NOMO-1 (cell line): ENCODE data around the gene SLC35G3.
"Not testable (repeated sequence)": the region's sequence is repeated elsewhere in the genome, so short reads cannot be mapped to it uniquely, and the experiment has no call there.

ENCODE experiments used
- DNase-seq, 2 experiments: peaks; one replicate each; lab custom pipeline; 2025; ENCODE audit not compliant: unreplicated experiment in 2 of 2; lab: John Stamatoyannopoulos, UW

Gene SLC35G3

DNA sequence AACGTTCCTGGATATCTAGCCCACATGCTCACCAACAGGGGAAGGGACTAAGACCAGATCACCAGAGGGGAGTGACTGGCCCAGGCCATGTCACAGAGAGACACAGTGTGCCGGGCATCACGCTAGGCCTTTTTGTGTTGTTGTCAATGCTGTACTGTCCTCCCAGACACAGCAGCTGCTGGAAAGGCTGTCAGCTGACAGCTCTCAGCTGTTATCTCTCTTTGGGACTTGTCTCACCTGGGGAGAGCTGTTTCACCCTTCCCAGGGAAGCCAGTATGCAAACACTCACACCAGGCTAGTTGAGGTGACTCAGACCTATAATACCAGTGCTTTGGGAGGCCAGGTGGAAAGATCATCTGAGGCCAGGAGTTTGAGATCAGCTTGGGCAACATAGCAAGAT, 27.1 kb downstream of the SLC35G3 start:
- no peak for DNase-seq

DNA sequence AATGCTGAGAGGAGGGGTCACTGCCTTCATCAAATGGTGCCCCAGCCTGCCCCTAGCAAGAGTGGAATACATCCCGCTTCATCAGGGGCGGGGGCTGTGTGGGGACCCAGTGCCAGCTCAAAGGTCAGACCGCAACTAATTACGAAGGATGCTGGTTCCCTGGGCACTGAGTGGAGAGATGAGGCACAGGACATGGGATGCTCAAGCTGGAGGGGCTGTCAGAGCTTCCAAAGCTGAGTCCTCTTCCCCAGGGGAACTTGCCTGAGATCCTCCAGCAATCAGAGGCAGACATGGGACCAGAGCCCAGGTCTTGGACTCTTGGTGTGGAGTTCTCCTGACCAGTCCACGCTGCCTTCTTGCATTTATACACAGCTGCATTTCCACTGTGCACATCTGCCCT, 27.7 kb downstream of the SLC35G3 start:
- no peak for DNase-seq

DNA sequence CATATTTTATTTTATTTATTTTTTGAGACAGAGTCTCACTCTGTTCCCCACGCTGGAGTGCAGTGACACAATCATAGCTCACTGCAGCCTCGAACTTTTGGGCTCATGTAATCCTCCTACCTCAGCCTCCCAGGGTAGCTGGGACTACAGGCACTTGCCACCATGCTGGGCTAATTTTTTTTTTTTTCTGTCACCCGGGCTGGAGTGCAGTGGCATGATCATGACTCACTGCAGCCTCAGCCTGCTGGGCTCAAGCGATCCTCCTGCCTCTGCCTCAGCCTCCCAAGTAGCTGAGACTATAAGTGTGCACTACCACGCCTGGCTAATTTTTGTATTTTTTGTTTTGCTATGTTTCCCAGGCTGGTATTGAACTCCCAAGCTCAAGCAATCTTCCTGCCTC, 29.5 kb downstream of the SLC35G3 start:
- no peak for DNase-seq

DNA sequence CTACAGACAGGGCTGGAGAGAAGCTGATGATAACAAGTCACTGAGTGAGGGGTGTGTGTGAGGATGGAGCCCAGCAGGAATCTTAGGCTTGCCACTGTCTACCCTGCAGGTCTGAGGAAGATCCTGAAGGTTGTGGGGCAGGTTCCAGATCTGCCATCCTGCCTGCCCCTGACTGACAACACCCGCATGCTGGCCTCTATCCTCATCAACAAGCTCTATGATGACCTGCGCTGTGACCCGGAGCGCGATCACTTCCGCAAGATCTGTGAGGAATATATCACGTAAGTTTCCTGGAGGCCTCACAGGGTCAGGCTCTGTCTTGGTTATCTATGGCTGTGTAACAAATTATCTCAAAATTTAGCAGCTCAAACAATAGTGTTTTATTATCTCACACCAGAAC, 30.3 kb downstream of the SLC35G3 start:
- no peak for DNase-seq

DNA sequence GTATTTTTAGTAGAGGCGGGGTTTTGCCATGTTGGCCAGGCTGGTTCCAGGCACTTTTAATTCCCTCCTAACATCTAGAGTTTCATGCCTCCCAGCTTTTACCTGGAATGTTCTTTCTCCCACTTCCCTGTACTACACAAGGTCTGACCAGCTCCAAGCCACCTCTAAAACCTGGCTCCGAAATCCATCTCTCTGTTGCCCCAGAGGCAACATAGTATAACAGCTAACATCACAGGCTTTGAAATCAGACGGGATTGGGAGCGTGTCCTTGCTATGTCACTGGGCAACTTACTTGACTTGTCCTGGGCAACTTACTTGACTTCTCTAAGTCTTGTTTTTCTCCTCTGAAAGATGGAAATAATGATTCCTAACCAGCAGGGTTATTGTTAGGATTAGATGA, 31.4 kb downstream of the SLC35G3 start:
- no peak for DNase-seq

DNA sequence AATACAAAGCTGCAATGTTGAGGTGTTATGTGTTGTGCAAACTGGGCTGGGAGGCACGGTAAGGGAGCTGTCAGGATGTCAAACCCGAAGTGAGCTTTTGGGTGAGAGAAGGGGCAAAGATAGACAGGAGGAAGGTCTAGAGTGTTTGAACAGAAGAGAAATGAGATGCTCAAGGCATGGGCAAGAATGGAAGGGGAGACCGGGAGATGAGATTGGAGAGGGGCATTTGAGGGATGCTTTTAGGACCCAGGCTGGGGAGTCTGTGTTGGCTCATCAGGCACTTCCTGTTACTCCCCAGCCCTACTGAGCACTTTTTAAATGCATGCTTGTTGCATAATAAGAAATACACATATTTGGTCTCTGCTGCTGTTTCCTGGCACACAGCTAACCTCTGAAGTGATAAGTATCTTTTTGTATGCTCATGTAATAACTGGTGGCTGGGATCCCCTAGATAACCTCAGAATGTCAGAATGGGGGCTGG, 32.9 kb downstream of the SLC35G3 start:
- peak; percentile 19 to 32 for DNase-seq

DNA sequence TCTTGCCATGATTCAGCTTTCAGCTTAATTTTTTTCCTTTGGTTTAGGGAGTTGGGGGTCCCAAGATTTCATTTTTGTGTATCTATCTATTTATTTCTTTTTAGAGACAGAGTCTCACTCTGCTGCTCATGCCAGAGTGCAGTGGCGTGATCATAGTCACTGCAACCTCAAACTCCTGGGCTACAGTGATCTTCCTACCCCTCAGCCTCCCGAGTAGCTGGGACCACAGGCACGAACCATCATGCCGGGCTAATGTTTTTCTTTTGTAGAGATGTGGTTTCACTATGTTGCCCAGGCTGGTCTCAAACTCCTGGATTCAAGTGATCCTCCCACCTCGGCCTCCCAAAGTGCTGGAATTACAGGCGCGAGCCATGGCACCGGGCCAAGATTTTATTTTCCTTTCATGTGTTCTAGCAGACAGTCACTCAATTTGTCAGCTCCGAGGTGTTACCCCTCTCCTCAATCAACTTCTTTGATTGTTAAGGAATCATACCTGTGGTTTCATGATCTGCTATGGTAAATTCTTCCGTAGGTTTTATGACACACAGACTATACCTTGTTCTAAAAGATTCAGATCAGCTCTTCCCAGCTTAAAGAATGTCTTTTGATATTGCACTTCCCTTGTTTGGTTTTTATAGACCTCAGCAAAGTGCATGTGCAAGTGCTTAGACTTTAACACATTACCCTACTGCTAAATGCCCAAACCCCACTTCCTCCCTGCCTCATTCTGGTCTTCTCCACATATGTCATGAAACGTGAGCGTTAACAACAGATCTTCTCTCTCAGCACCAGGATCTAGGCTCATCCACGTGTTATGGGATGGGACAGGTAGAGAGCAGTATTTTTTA, 33.6 kb downstream of the SLC35G3 start:
- peak in 1 of 2 experiments; percentile 23 for DNase-seq

DNA sequence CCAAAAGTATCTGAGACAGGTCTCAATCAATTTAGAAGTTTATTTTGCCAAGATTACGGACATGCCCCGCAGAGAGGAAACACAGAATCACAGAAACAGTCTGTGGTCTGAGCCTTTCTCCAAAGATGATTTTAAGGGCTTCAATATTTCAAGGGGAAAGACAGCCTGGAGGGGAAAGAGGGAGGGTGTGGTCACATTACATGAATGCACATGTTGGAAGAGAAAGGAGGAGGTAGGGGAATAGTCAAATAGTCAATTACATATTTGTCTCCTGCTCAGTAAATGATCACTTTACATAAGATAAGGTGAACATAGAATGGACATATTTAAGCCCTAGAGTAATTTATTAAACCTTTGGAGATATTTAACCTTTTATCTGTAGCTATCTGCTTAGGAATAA, 34.3 kb downstream of the SLC35G3 start:
- DNase-seq: no peak

DNA sequence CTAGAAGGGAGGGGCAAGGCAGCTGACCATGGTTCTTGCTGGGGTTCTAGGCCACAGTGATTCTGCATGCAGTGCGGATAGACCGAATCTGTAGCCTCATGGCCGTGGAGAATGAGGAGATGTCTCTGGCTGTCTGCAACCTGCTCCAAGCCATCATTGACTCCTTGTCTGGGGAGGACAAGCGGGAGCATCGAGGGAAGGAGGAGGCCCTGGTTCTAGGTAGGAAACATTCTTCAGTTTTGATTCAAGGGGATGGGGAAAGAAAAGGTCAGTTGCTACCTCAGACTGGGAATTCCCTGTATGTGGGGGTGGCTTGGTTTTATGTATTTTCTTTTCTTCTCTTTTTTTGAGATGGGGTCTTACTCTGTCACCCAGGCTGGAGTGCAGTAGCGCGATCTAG, 38.9 kb downstream of the SLC35G3 start:
- no peak for DNase-seq

DNA sequence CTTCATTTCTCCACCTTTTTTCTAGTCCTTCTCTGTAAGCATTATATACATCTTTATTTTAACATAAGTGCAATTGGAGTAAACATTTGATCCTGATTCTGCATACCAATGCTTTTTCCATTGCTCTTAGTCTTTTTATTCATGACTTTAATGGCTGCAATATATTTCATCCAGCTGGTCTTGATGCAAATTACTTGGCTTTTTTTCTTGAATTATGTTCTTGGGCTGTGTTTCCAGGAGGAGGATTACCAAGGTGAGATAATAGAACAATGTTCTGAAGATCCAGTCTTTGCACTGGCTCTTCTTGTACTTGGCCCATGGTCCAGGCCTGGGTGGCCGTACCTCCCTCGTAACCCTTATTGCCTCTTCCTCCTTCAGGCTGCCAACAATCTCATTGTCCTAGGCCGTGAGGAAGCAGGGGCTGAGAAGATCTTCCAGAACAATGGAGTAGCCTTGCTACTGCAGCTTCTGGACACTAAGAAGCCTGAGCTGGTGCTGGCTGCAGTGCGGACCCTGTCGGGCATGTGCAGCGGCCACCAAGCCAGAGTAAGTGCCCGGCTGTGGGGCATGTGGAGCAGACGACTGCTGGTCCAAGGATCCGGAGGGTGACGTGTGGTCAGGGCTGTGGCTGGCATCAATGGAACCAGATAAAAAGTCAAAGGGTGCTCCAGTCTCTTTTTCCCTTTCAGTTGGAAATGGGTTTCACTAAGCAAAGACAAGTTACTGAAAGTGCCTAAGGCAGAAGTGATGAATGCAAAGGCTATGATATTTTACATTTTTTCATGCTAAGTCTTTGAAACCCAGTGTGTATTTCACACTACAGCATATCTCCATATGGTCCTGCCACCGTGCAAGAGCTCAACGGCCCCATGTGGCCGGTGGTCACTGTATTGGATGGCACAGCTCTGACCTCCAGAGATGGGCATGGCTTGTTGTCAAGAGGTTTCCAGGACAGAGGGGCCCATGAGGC, 39.7 kb downstream of the SLC35G3 start:
- no peak for DNase-seq

DNA sequence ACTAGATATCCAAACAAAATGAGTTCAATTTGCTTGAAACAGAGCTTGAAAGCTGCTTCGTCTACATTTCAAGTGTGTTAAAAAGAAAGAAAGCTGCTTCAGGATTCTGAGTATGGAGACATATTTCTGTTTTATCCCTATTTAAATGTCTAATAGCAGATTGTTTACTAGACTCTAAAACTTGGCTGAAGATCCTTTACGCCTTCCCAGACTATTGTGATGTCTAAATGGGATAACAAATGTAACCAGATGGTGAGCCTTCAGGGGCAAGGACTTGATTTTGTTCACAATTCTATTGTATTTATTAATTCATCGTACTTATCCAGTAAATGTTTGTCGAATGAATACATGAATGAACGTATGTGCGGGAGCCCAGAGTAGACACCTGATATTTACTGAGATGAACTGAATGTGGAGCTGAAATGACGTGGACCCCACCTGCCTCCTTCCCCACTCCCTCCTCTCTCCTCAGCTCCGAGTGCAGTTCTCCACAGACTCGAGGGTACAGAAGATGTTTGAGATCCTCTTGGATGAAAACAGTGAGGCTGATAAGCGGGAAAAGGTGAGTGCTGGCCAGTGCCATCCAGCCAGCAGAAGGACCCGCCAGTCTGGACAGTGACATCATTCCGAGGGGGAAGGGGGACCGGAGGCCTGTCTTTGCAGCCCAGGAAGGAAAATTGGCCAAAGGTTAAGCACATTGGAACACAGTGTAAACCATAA, 41.6 kb downstream of the SLC35G3 start:
- no peak for DNase-seq

DNA sequence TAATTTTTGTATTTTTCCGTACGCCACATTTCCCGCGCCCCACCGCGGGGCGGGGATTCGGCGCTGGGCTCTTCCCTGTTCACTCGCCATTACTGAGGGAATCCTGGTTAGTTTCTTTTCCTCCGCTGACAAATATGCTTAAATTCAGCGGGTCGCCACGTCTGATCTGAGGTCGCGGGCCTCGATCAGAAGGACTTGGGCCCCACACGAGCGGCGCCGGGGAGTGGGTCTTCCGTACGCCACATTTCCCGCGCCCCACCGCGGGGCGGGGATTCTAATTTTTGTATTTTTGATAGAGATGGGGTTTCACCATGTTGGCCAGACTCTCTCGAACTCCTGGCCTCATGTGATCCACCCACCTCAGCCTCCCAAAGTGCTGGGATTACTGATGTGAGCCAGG, 43.1 kb downstream of the SLC35G3 start:
- DNase-seq: not testable (repeated sequence)

DNA sequence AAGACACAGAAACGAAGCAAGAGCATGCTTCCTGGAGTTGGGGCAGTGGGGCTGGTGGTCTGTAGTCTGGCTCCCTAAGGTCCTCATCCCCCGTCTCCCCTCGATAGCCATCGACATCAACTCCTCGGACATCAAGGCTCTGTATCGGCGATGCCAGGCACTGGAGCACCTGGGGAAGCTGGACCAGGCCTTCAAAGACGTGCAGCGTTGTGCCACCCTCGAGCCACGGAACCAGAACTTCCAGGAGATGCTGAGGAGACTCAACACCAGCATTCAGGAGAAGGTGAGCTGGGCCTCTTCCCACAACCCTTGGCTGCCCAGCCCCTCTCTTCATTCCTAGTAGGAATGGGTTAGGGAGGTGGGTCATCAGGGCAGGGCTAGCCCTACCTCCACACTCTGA, 44.3 kb downstream of the SLC35G3 start:
- DNase-seq: no peak

DNA sequence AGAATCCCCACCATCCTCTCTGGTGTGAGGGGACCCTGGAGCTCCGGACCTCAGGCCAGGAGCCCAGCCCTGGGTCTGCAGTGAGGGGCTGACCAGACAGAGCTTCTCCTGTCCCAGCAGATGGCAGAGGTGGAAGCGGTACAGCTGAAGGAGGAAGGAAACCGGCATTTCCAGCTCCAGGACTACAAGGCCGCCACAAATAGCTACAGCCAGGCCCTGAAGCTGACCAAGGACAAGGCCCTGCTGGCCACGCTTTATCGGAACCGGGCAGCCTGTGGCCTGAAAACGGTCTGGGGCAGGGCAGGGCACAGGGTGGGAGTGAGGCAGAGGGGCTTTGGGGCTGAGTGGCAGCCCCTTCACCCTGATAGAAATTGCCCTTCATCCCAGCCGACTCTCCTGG, 46.0 kb downstream of the SLC35G3 start:
- DNase-seq: no peak

DNA sequence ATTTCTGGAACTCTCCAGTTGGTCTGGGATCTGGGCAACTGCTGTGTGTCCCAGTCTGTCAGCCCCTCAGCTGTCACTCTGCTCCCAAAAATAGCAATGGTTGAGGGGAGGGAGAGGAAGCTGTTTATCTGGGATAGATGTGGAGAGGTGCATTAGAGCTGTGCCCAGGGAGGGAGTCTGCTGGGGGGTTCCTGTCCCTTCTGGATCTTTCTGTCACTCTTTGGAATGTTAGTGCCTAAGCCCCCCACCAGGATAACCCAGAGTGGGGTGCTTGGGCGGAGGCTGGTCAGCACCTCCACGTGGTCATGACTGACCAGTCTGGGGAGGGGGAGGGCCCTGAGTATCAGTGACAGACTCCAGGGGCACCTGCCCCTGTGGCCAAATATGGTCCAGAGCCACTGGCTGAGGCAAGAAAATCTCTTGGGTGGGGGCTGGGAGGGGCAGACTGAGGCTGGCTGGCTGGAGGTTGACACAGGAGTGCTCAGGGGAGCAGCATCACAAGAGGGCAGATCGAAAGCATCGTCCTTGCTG, 46.8 kb downstream of the SLC35G3 start, which contains the start of gene UNC45B:
Gene UNC45B, plus strand, starts transcription at position 443 of the 531 bp plus-strand sequence. CDS start 447 bp downstream, outside the sequence.
- DNase-seq: no peak

DNA sequence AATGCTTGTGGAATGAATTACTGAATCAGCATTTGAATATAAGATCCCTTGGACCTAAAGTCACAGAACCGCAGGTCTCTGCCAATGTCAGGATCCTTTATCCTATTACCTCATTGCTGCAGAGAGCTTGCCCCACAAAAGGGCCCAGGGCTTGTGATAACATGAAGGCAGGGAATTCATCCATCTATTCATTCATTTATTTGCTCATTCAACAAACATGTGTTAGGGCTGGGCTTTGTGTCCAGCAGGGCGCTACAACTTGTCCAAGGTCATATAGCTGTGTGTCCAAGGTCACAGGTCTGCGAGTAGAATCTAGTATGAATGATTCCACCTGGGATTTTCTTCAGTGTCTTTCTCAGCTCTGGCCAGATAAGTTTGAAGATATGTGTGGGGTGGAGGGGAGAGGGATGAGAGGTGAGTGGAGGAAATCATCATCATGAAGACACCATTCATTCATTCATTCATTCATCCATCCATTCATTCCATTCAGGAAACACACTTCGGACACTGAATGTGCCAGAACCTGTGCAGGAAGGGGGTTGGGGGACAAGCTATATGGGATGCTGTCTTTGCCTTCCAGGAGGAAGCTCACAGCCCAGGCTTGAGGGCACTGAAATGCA, 47.9 kb downstream of the SLC35G3 start:
- DNase-seq: no peak

DNA sequence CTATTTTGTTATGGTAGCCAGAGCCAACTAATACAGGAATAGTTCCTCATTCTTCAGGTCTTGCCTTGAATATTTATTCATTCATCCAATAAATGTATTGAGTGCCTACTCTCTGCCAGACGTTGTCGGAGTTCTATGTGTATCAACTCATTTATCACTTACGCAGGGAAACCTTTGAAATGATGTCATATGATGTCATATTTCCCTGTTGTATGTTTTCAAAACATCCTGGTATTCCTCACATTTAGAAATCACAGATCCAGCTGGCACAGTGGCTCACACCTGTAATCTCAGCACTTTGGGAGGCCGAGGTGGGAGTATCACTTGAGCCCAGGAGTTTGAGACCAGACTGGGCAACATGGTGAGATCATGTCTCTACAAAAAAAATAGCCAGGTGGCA, 49.4 kb downstream of the SLC35G3 start:
- no peak for DNase-seq
